Coronary artery (tissue), 2 donors: ENCODE measurements around the gene CCDC136.
A peak's percentile ranks its signal among the peaks of the same experiment; 100 is the strongest.

Experiments
- DNase-seq: peaks from one replicate; pipeline ENCODE4 v3.0.0-alpha.2; 2017; ENCODE audit warnings: low spot score
- H3K27ac ChIP-seq, 2 donors: fragments of 200-600 bp; sonication (generic); one replicate each; pipeline ENCODE4 v1.5.1; 2016 to 2019
- H3K4me3 ChIP-seq: fragments of 200-600 bp; sonication (generic); 2 replicates; pipeline ENCODE4 v1.5.1; 2016; ENCODE audit warnings: mild to moderate bottlenecking, moderate library complexity
- TF ChIP-seq, protein P1 (sequence below): fragments of 200-600 bp; sonication (generic); IDR thresholded peaks from one replicate; pipeline ENCODE4 v1.5.1; 2019; ENCODE audit warnings: antibody characterized with exemption

The CCDC136 gene

DNA sequence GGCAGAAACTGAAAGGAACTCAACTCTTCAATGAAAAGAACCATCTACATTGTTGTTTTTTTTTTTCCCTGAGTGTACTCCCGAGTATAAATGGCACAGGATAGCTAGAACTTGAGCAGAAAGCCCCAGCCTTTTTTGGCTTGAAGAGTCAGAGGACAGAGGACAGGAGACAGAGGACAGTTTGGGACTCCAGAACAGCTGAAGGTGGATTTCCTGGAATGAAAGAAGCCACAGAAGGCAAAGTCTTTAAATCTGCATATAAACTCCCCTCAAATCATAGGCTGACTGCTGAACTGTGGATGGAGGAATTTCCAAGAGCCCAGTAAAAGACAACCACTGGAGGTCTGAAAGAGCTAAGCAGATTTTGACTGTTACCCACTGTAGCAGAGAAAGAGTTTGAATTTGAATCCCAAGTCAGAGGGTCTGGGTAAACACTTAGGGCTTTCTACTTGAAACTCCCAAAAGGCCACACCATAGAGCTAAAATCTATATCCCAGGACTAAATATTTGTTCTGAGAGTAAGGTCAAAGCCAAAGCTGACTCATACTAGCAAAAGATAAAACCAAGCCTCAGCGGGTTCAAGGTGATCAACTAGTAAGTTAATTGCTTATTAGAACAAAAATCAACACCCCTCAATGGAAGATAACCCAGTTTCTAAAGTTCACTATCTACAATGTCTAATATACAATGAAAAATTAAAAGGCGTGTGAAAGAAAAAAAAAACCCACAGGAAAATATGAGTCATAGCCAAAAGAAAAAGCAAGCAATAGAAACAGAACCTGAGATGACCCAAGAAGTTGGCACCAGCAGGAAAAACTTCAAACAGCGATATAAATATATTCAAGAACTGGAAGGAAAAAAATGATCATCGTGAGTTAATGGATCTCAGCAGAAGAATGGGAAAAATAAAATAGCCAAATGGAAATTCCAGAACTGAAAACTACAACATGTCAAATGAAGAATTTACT lies 14.3 kb upstream of the CCDC136 start:
- TF ChIP-seq, protein P1, sequence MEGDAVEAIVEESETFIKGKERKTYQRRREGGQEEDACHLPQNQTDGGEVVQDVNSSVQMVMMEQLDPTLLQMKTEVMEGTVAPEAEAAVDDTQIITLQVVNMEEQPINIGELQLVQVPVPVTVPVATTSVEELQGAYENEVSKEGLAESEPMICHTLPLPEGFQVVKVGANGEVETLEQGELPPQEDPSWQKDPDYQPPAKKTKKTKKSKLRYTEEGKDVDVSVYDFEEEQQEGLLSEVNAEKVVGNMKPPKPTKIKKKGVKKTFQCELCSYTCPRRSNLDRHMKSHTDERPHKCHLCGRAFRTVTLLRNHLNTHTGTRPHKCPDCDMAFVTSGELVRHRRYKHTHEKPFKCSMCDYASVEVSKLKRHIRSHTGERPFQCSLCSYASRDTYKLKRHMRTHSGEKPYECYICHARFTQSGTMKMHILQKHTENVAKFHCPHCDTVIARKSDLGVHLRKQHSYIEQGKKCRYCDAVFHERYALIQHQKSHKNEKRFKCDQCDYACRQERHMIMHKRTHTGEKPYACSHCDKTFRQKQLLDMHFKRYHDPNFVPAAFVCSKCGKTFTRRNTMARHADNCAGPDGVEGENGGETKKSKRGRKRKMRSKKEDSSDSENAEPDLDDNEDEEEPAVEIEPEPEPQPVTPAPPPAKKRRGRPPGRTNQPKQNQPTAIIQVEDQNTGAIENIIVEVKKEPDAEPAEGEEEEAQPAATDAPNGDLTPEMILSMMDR = no peak
- Histone ChIP-seq H3K27ac (no peak overlapping the region), H3K4me3 (no peak overlapping the region)
- no peak for DNase-seq

DNA sequence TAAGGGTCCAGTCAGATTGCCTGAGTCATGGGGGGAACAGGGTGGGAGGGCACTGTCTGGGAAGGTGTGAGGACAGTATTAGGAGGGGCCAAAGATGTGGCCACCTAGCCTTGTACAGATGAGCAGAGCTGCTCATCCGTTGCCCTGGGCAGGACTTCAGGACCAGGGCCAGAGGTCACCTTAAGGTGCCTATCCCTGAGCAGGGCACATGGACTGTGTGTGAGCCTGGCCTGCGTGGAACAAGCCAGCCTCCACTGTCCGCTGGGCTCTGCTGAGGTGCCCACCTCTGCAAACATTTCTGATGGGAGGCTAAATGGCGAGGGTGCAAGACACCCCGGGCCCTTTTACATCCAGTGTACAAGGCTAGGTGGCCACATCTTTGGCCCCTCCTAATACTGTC lies 12.8 kb upstream of the CCDC136 start:
- Histone ChIP-seq H3K4me3 (no peak overlapping the region), H3K27ac (no peak overlapping the region)
- TF ChIP-seq, protein P1 = no peak
- DNase-seq = no peak

DNA sequence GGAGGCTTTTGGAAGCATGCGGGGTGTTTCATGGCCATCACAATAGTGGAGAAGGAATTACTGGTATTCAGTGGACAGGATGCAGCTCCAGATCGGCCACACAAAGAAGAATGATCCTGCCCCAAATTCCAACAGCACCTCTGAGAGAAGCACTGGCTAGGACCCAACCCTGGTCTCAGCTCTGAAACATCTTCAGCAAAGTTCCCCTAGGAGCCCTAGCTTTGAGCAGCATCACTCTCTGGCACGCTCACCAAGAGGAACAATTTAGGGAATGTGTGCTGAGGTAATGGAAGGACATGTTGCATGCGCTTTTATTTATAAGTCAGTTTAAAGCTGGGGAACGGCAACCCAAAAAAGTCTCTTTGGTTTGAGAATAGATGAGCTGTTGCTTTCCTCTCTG lies 10.6 kb upstream of the CCDC136 start:
- H3K27ac ChIP-seq = peak overlapping the region in 1 of 2 donors; percentile 78
- TF ChIP-seq, protein P1 = no peak
- DNase-seq = no peak

DNA sequence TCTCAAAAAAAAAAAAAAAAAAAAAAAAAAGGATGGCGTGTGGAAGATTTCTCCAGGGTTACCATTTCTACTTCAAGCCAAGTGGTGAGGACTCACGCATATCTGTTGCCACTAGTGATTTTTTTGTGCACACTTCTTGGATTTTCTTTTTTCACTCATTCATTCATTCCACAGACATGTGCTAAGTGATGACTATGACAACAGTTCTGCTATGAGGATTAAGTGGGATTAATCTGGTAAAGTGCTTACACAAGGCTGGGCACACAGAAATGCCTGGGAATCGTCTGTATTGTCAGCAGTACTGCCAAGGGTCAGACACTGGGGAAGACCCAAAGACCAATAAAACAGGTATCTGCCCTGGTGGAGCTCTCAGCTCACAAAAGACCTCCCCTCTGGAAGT lies 9.9 kb upstream of the CCDC136 start:
- peak overlapping the region in 1 of 2 donors; percentile 78 for H3K27ac ChIP-seq

More for the DNA sequence above, 10.6 kb upstream of the CCDC136 start:
- H3K4me3 ChIP-seq = no peak overlapping the region

DNA sequence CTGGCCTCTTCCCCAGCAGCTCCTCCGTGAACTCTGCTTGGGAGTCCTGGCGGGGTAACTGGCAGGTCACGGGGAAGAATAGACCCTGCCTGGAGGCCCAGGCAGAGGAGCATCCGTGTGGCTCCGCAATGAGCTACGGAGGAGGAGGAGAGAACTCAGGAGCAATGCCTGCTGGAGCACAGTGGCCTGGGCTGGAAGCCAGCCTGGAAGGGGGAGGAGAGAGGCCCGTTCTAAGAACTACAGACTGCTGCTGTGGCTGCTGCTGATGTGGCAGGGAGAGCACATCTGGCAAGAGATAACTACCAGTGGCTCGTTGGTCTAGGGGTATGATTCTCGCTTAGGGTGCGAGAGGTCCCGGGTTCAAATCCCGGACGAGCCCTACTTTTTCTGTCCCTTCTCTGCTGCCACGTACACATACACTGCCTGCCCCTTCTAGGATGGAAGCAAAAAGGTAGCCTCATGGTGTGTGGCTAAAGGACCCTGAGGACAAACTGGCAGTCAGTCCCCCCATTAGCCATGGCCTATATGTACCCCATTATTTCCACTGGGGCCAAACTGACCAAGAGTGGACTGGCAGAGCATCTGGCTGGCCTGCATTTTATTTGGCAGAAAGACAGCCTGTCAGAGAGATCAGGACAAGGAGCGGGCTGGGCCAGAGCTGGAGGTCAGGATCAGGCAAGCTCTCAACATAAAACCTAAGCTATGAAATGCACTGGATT lies 8.5 kb upstream of the CCDC136 start:
- peak overlapping the region in 1 of 2 donors; percentile 78 for H3K27ac ChIP-seq
- H3K4me3 ChIP-seq = no peak overlapping the region
- TF ChIP-seq, protein P1 = no peak
- DNase-seq = no peak

More for the DNA sequence above, 9.9 kb upstream of the CCDC136 start:
- TF ChIP-seq, protein P1 = no peak
- H3K4me3 ChIP-seq = no peak overlapping the region
- no peak for DNase-seq

DNA sequence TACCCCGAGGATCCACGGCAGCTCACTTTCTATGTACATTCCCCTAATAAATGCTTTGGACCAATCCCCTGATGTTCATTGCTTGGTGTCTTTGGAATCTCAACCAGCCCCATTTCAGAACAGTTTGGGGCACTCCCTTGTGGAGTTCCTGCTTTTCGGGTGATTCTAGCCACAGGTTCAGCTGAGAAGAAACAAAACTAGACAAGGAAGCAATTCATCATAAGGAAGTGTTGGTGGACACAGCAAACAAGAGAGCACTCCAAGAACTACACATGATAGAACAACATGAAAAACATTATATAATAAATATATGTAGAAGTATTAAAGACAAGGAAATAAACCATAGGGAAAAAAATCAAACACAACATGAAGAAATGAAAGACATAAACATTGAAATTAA lies 6.0 kb upstream of the CCDC136 start:
- Histone ChIP-seq H3K27ac (no peak overlapping the region), H3K4me3 (no peak overlapping the region)
- no peak for DNase-seq
- TF ChIP-seq, protein P1 = no peak
